Activated B cell treated with CpG ODN at 0.5 μM for 24 hours (primary cell): ENCODE data around the gene ABCB11. TPM values are rescaled to one million over a fixed set of nuclear protein-coding genes. Genes with fewer than 3 reads are reported as not detected.

Experiments used
- ATAC-seq: fragments of 200-7000 bp; cut with Tn5 transposase; one replicate; pipeline ENCODE4 v1.10.0; 2021; ENCODE audit warnings: low read depth, mild to moderate bottlenecking, moderate library complexity
- CTCF ChIA-PET: fragments of 350-600 bp; sonication (Branson Sonifier 250); formaldehyde crosslinking; loops from one replicate; lab custom pipeline; 2021; ENCODE audit warnings: antibody characterized with exemption; lab: Charles Lee
- POLR2A ChIA-PET: fragments of 350-600 bp; sonication (Branson Sonifier 250); formaldehyde crosslinking; loops from one replicate; lab custom pipeline; 2021; ENCODE audit warnings: antibody characterized with exemption; lab: Charles Lee
- DNase-seq: peaks from one replicate; pipeline ENCODE4 v3.0.0; 2022
- H3K27ac Mint-ChIP-seq: one replicate; pipeline ENCODE4 v1.8.0; 2020; ENCODE audit warnings: mixed read lengths
- H3K27me3 Mint-ChIP-seq: one replicate; pipeline ENCODE4 v1.8.0; 2021; ENCODE audit warnings: mixed read lengths
- H3K36me3 Mint-ChIP-seq: one replicate; pipeline ENCODE4 v1.8.0; 2021; ENCODE audit warnings: low read depth, mixed read lengths
- H3K4me1 Mint-ChIP-seq: one replicate; pipeline ENCODE4 v1.8.0; 2021; ENCODE audit warnings: mixed read lengths
- H3K4me3 Mint-ChIP-seq: one replicate; pipeline ENCODE4 v1.8.0; 2020; ENCODE audit warnings: mild to moderate bottlenecking, mixed read lengths
- H3K9me3 Mint-ChIP-seq: one replicate; pipeline ENCODE4 v1.8.0; 2020; ENCODE audit warnings: mixed read lengths
- CTCF ChIP-seq: fragments of 200-600 bp; IDR thresholded peaks from one replicate; pipeline ENCODE4 v1.8.0; 2022; ENCODE audit warnings: antibody characterized with exemption, mild to moderate bottlenecking
- intact Hi-C: fragments of 100-400 bp; cut with micrococcal nuclease; formaldehyde crosslinking; loops from one replicate; pipeline ENCODE4 v1.15.1; 2024
- total RNA-seq: library from RNA; stranded (reverse); gene quantifications from 2 replicates; pipeline ENCODE4 v1.2.3, GENCODE V29; 2022

ABCB11 gene
- total RNA-seq, 1 donor from 2014 or later, result not detected

GRCh38 chr2:168999668-169000213, 31.4 kb downstream of the ABCB11 start:
- Mint-ChIP-seq H3K27ac (no peak overlapping the region), H3K9me3 (peaks cover 6% of the 10 kb centered on the region), H3K4me1 (no peaks in the 10 kb centered on the region), H3K4me3 (no peak overlapping the region), H3K36me3 (no peaks in the 10 kb centered on the region), H3K27me3 (no peaks in the 10 kb centered on the region)
- TF ChIP-seq CTCF, result no peak
- intact Hi-C loops, result no loop called here
- CTCF ChIA-PET, result no interaction called here
- POLR2A ChIA-PET, result no interaction called here
- ATAC-seq, result no peak
- no peak for DNase-seq

GRCh38 chr2:168998609-168999211, 32.4 kb downstream of the ABCB11 start:
- ChIA-PET POLR2A (no interaction called here), CTCF (no interaction called here)
- no peak for TF ChIP-seq CTCF
- H3K9me3 Mint-ChIP-seq, result peaks cover 6% of the 10 kb centered on the region
- no peak overlapping the region for H3K4me3 Mint-ChIP-seq
- ATAC-seq (no peak), DNase-seq (no peak)
- intact Hi-C loops, result no loop called here
- no peaks in the 10 kb centered on the region for H3K27me3 Mint-ChIP-seq
- no peaks in the 10 kb centered on the region for H3K36me3 Mint-ChIP-seq
- no peak overlapping the region for H3K27ac Mint-ChIP-seq
- no peaks in the 10 kb centered on the region for H3K4me1 Mint-ChIP-seq

GRCh38 chr2:168997794-168998193, 33.3 kb downstream of the ABCB11 start:
- Mint-ChIP-seq H3K4me1 (no peaks in the 10 kb centered on the region), H3K27ac (no peak overlapping the region), H3K27me3 (no peaks in the 10 kb centered on the region), H3K36me3 (no peaks in the 10 kb centered on the region), H3K4me3 (no peak overlapping the region), H3K9me3 (peaks cover 2% of the 10 kb centered on the region)
- ATAC-seq, result no peak
- intact Hi-C loops, result no loop called here
- DNase-seq, result no peak
- TF ChIP-seq CTCF, result no peak
- ChIA-PET CTCF (no interaction called here), POLR2A (no interaction called here)

- DNase-seq, result no peak
- Mint-ChIP-seq H3K4me3 (no peak overlapping the region), H3K4me1 (no peaks in the 10 kb centered on the region), H3K27me3 (no peaks in the 10 kb centered on the region), H3K9me3 (no peaks in the 10 kb centered on the region), H3K36me3 (no peaks in the 10 kb centered on the region), H3K27ac (no peak overlapping the region)
- ChIA-PET CTCF (no interaction called here), POLR2A (no interaction called here)
- ATAC-seq, result no peak
- intact Hi-C loops, result no loop called here
- no peak for TF ChIP-seq CTCF
Measured at GRCh38 chr2:168997118-168997521, 34.0 kb downstream of the ABCB11 start.

- Mint-ChIP-seq H3K27ac (no peak overlapping the region), H3K9me3 (no peaks in the 10 kb centered on the region), H3K4me3 (no peak overlapping the region), H3K4me1 (no peaks in the 10 kb centered on the region), H3K27me3 (no peaks in the 10 kb centered on the region), H3K36me3 (no peaks in the 10 kb centered on the region)
- CTCF ChIA-PET, result no interaction called here
- intact Hi-C loops, result no loop called here
- POLR2A ChIA-PET, result no interaction called here
- no peak for ATAC-seq
- DNase-seq, result no peak
- TF ChIP-seq CTCF, result no peak
Measured at GRCh38 chr2:168995744-168996143, 35.4 kb downstream of the ABCB11 start.
